Endothelial cell (in vitro differentiated cells): Measurements from ENCODE around the gene MITF. TPM values are rescaled to one million over a fixed set of nuclear protein-coding genes. Genes with fewer than 3 reads are reported as not detected.

ENCODE experiments used
- DNase-seq: peaks from one replicate; pipeline ENCODE4 v3.0.0; 2021; ENCODE audit warnings: low spot score
- H3K27ac Mint-ChIP-seq: one replicate; pipeline ENCODE4 v1.8.0; 2021; ENCODE audit warnings: mixed read lengths, inconsistent platforms; ENCODE audit not compliant: unreplicated experiment
- H3K27me3 Mint-ChIP-seq: one replicate; pipeline ENCODE4 v1.8.0; 2021; ENCODE audit warnings: mild to moderate bottlenecking, moderate library complexity, mixed read lengths, inconsistent platforms; ENCODE audit not compliant: unreplicated experiment
- H3K36me3 Mint-ChIP-seq: one replicate; pipeline ENCODE4 v1.8.0; 2021; ENCODE audit warnings: mild to moderate bottlenecking, low read depth, mixed read lengths, inconsistent platforms; ENCODE audit not compliant: unreplicated experiment
- H3K4me1 Mint-ChIP-seq: one replicate; pipeline ENCODE4 v1.8.0; 2021; ENCODE audit warnings: mild to moderate bottlenecking, mixed read lengths, inconsistent platforms; ENCODE audit not compliant: unreplicated experiment
- H3K4me3 Mint-ChIP-seq: one replicate; pipeline ENCODE4 v1.8.0; 2021; ENCODE audit warnings: mild to moderate bottlenecking, mixed read lengths, inconsistent platforms; ENCODE audit not compliant: unreplicated experiment
- H3K9me3 Mint-ChIP-seq: one replicate; pipeline ENCODE4 v1.8.0; 2021; ENCODE audit warnings: mixed read lengths, inconsistent platforms; ENCODE audit not compliant: unreplicated experiment
- total RNA-seq: library from RNA; stranded (reverse); fragmentation: NEBNext Ultra II Directional; extraction: Animal tissue kit (Norgen Biotek cat#: 25700); gene quantifications from one replicate; pipeline ENCODE4 v1.2.1, GENCODE V29; 2021; ENCODE audit not compliant: unreplicated experiment
- TF ChIP-seq, protein P1 (sequence below): fragments of 200-600 bp; sonication (generic); IDR thresholded peaks from one replicate; pipeline ENCODE4 v1.5.0; 2021; ENCODE audit warnings: antibody characterized with exemption; ENCODE audit not compliant: unreplicated experiment

MITF gene
- total RNA-seq, 1 donor from 2014 or later, result 1.7 TPM

DNA sequence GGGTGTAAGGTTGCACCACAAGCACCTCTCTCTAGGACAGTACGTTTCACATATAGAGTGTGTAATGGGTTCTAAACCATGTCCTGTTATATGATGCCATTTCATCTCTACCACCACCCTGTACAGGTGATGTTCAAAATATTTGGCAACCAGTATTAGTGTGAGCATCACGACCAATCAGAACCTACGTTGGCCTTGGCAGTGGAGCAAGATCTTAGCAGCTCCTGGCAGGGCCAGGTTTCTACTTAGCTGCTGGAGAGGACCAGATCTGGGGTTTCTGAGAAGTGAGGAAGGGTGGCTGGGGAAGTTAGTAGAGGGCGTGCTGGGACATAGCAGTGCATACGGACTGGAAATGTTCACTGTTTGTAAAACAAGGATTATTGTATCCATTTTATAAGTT lies 23.1 kb upstream of the MITF start:
- Mint-ChIP-seq H3K36me3 (no peaks in the 10 kb centered on the region), H3K4me3 (no peak overlapping the region), H3K9me3 (no peaks in the 10 kb centered on the region), H3K27ac (no peak overlapping the region), H3K4me1 (peaks cover 25% of the 10 kb centered on the region), H3K27me3 (peaks cover 5% of the 10 kb centered on the region)
- no peak for DNase-seq
- TF ChIP-seq, protein P1, sequence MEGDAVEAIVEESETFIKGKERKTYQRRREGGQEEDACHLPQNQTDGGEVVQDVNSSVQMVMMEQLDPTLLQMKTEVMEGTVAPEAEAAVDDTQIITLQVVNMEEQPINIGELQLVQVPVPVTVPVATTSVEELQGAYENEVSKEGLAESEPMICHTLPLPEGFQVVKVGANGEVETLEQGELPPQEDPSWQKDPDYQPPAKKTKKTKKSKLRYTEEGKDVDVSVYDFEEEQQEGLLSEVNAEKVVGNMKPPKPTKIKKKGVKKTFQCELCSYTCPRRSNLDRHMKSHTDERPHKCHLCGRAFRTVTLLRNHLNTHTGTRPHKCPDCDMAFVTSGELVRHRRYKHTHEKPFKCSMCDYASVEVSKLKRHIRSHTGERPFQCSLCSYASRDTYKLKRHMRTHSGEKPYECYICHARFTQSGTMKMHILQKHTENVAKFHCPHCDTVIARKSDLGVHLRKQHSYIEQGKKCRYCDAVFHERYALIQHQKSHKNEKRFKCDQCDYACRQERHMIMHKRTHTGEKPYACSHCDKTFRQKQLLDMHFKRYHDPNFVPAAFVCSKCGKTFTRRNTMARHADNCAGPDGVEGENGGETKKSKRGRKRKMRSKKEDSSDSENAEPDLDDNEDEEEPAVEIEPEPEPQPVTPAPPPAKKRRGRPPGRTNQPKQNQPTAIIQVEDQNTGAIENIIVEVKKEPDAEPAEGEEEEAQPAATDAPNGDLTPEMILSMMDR, result no peak

DNA sequence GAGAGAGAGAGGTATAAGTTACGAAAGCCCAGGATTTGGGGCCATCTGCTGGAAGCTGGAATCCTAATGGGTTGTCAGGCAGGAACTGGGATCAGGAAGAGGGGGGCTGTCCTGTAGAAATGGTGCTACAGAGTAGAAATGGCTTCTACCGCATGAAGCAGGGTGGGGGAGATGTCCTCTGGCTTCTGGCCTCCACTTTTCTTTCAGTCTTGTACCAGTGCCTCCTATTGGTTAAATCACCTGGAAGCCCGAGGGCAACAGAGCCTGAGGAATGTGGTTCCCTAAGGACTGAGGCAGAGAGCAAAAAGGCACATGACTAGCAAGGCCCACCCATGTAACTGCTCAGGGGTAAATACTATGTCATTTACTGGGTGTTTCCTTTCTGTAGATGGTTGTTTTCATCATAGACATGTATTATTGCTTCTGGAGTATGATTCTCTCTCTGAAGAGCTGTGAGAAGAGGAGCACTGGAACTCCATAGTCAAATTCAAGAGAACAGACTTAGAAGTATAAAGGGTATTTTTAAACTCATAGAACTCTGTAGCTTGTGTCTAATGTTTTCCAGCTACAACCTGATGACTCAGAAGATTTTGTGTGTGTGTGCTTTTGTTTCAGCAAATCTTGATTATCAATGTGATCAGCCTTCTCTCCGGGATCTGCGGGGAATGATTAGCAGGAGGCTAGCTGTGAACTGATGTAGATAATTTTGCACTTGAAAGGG lies 20.2 kb upstream of the MITF start:
- TF ChIP-seq, protein P1, result no peak
- H3K27me3 Mint-ChIP-seq, result peaks cover 7% of the 10 kb centered on the region
- H3K27ac Mint-ChIP-seq, result no peak overlapping the region
- no peaks in the 10 kb centered on the region for H3K36me3 Mint-ChIP-seq
- no peaks in the 10 kb centered on the region for H3K9me3 Mint-ChIP-seq
- H3K4me1 Mint-ChIP-seq, result peaks cover 25% of the 10 kb centered on the region
- no peak overlapping the region for H3K4me3 Mint-ChIP-seq
- no peak for DNase-seq

DNA sequence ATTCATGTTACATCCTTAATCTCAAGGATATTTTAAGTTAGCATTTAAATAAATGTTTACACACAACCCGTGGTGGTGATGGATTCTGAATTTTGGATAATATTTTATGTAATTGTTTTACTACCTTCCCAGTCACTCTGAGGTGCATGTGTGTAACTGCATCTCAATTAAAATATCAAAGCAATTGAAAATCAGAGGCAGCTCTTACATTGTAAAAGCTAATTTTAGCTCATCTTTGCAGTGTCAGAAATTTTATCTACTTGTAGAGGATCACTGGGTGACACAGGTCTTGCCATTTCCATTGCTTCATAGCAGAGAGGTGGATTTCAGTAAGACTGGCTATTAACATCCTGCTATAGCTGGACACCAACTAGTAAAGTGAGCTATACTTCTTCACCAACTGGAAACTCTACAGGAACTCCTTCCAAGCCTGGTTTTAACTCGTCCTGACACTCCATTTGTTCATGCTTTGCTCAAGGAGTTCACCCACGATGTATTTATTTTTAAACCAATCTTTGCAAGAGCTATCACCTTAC lies 19.6 kb upstream of the MITF start:
- Mint-ChIP-seq H3K4me1 (peaks cover 25% of the 10 kb centered on the region), H3K36me3 (no peaks in the 10 kb centered on the region), H3K27ac (no peak overlapping the region), H3K9me3 (no peaks in the 10 kb centered on the region), H3K4me3 (no peak overlapping the region), H3K27me3 (peaks cover 7% of the 10 kb centered on the region)
- TF ChIP-seq, protein P1, result no peak
- DNase-seq, result no peak

DNA sequence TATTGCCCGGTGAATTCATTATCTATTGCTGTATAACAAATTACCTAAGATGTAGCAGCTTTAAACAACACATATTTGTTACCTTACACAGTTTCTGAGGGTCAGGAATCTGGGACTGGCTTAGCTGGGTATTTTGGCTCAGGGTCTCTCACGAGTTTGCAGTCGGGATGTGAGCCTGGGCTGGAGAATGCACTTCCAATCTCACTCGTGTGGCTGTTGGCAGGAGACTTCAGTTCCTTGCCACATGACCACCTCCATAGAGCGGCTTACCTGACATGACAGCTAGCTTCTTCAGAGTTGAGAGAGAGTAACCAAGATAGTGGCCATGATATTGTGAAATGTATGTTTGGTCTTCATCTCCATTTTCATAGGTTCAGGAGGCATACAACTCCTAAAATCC lies 18.4 kb upstream of the MITF start:
- TF ChIP-seq, protein P1, result no peak
- no peak overlapping the region for H3K27ac Mint-ChIP-seq
- no peaks in the 10 kb centered on the region for H3K9me3 Mint-ChIP-seq
- no peaks in the 10 kb centered on the region for H3K36me3 Mint-ChIP-seq
- H3K4me3 Mint-ChIP-seq, result no peak overlapping the region
- H3K27me3 Mint-ChIP-seq, result peaks cover 7% of the 10 kb centered on the region
- no peak for DNase-seq
- H3K4me1 Mint-ChIP-seq, result peaks cover 25% of the 10 kb centered on the region

DNA sequence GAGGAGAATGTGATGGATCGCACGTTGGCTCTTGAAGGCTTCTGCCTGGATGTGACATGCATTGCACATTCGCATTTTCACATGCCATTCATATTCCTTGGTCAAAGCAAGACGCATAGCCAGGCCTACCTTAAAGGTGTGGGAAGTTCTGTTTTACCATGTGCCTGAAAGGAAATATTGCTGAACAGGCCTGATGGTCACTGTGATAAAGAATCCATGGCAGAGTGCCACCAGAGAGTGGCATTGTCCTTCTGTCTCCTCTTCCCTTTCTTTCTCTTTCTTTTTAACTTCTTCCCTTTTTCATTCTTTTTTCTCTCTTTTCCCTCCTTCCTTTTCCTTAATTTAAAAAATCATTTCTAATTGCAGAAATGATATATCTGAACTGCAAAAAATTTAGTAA lies 15.9 kb upstream of the MITF start:
- DNase-seq, result no peak
- H3K27ac Mint-ChIP-seq, result no peak overlapping the region
- no peaks in the 10 kb centered on the region for H3K36me3 Mint-ChIP-seq
- H3K4me1 Mint-ChIP-seq, result peaks cover 25% of the 10 kb centered on the region
- H3K9me3 Mint-ChIP-seq, result no peaks in the 10 kb centered on the region
- peaks cover 4% of the 10 kb centered on the region for H3K27me3 Mint-ChIP-seq
- H3K4me3 Mint-ChIP-seq, result no peak overlapping the region
- TF ChIP-seq, protein P1, result no peak
